Subcutaneous abdominal adipose tissue (tissue), 5 donors: ENCODE measurements around the gene CAPZA2.

ENCODE experiments used
- H3K27ac ChIP-seq: one replicate; pipeline ENCODE4 v1.7.0; 2013; ENCODE audit warnings: low read depth, mild to moderate bottlenecking, inconsistent platforms, low read length, moderate library complexity
- H3K27me3 ChIP-seq, 5 donors: one replicate each; pipeline ENCODE4 v1.7.0; 2013; ENCODE audit warnings: low read length in 5 of 5, inconsistent platforms in 1 of 5; ENCODE audit not compliant: control insufficient read depth in 5 of 5, insufficient read depth in 4 of 5
- H3K36me3 ChIP-seq, 5 donors: one replicate each; pipeline ENCODE4 v1.7.0; 2013; ENCODE audit warnings: low read length in 5 of 5; ENCODE audit not compliant: control insufficient read depth in 5 of 5, insufficient read depth in 5 of 5
- H3K4me1 ChIP-seq, 5 donors: one replicate each; pipeline ENCODE4 v1.7.0; 2013; ENCODE audit warnings: low read length in 5 of 5, mild to moderate bottlenecking in 3 of 5, moderate library complexity in 1 of 5; ENCODE audit not compliant: control insufficient read depth in 5 of 5, insufficient read depth in 5 of 5
- H3K4me3 ChIP-seq, 5 donors: one replicate each; pipeline ENCODE4 v1.7.0; 2013; ENCODE audit warnings: low read length in 5 of 5, low read depth in 1 of 5
- H3K9ac ChIP-seq, 5 donors: one replicate each; pipeline ENCODE4 v1.7.0; 2013; ENCODE audit warnings: low read length in 5 of 5, mild to moderate bottlenecking in 4 of 5, moderate library complexity in 3 of 5
- H3K9me3 ChIP-seq, 5 donors: one replicate each; pipeline ENCODE4 v1.7.0; 2013; ENCODE audit warnings: low read length in 5 of 5; ENCODE audit not compliant: control insufficient read depth in 5 of 5
- donor health status: healthy.
- donor health status: healthy.
- donor health status: healthy.
- donor health status: healthy.
- donor health status: healthy.

CAPZA2 gene

DNA sequence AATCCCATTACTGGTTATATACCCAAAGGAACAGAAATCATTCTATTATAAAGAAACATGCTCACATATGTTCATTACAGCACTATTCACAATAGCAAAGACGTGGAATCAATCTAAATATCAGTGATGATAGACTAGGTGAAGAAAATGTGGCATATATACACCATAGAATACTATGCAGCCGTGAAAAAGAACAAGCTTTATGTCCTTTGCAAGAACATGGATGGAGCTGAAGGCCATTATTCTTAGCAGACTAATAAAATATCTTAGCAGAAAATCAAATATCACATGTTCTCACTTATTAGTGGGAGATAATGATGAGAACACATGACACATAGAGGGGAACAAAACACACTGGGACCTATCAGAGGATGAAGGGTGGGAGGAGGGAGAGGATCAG, 38.8 kb downstream of the CAPZA2 start:
- Histone ChIP-seq H3K36me3 (peaks cover 9 to 35% (median 13%) of the 10 kb centered on the region in 5 donors), H3K9me3 (no peaks in the 10 kb centered on the region), H3K27me3 (no peaks in the 10 kb centered on the region), H3K4me1 (no peaks in the 10 kb centered on the region), H3K27ac (no peak overlapping the region), H3K9ac (no peak overlapping the region), H3K4me3 (no peak overlapping the region)

DNA sequence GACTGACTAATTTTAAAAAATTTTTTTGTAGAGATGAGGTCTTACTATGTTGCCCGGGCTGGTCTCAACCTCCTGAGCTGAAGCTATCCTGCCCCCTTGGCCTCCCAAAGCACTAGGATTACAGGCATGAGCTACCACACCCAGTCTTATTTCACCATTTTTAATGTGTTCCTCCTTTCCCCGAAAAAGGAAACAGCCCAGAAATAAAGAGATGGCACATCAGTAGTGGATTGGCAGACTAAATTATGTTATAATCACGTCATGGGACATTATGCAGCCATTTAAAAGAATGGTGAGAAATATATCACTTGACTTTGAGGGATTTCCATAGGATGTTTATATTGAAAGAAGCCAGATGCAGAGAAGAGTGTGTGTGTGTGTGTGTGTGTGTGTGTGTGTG, 40.5 kb downstream of the CAPZA2 start:
- Histone ChIP-seq H3K27me3 (no peaks in the 10 kb centered on the region), H3K27ac (no peak overlapping the region), H3K4me3 (no peak overlapping the region), H3K9me3 (no peaks in the 10 kb centered on the region), H3K36me3 (peaks cover 20 to 48% (median 25%) of the 10 kb centered on the region in 5 donors), H3K4me1 (no peaks in the 10 kb centered on the region), H3K9ac (no peak overlapping the region)

GRCh38 chr7:116906391-116906790, 44.0 kb downstream of the CAPZA2 start:
- H3K27me3 ChIP-seq: no peaks in the 10 kb centered on the region
- no peak overlapping the region for H3K9ac ChIP-seq
- no peaks in the 10 kb centered on the region for H3K4me1 ChIP-seq
- no peaks in the 10 kb centered on the region for H3K9me3 ChIP-seq
- no peak overlapping the region for H3K4me3 ChIP-seq
- no peak overlapping the region for H3K27ac ChIP-seq
- H3K36me3 ChIP-seq: peaks cover 29 to 56% (median 34%) of the 10 kb centered on the region in 5 donors

DNA sequence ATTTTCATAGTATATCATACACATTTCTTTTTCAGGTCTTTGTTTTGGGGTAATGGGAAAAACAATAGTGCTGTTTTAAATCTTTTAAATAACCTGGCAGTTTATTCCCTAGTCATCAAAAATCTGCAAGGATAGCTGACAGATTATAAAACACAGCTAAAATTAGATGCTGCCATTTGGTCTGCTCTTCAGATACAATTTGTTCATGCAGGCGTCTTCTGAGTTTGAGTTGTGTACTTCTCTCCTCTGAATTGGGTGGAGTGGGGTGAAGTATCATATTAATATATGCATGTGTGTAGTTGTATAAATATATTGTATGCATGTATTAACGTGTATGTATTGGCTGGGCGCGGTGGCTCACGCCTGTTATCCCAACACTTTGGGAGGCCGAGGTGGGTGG, 48.0 kb downstream of the CAPZA2 start:
- Histone ChIP-seq H3K27me3 (no peaks in the 10 kb centered on the region), H3K9me3 (peaks cover 0 to 4% (median 0%) of the 10 kb centered on the region in 5 donors), H3K4me3 (no peak overlapping the region), H3K9ac (no peak overlapping the region), H3K4me1 (no peaks in the 10 kb centered on the region), H3K27ac (no peak overlapping the region), H3K36me3 (peaks cover 47 to 71% (median 49%) of the 10 kb centered on the region in 5 donors)

GRCh38 chr7:116911801-116912200, 49.4 kb downstream of the CAPZA2 start:
- Histone ChIP-seq H3K4me3 (no peak overlapping the region), H3K36me3 (peaks cover 38 to 73% (median 54%) of the 10 kb centered on the region in 5 donors), H3K27ac (no peak overlapping the region), H3K27me3 (no peaks in the 10 kb centered on the region), H3K9me3 (peaks cover 0 to 4% (median 0%) of the 10 kb centered on the region in 5 donors), H3K9ac (no peak overlapping the region), H3K4me1 (no peaks in the 10 kb centered on the region)

- Histone ChIP-seq H3K27ac (no peak overlapping the region), H3K9ac (no peak overlapping the region), H3K4me1 (no peaks in the 10 kb centered on the region), H3K4me3 (no peak overlapping the region), H3K9me3 (peaks cover 0 to 4% (median 0%) of the 10 kb centered on the region in 5 donors), H3K36me3 (peaks cover 38 to 71% (median 53%) of the 10 kb centered on the region in 5 donors), H3K27me3 (no peaks in the 10 kb centered on the region)
These were observed 50.0 kb downstream of the CAPZA2 start for GRCh38 chr7:116912269-116912909.

DNA sequence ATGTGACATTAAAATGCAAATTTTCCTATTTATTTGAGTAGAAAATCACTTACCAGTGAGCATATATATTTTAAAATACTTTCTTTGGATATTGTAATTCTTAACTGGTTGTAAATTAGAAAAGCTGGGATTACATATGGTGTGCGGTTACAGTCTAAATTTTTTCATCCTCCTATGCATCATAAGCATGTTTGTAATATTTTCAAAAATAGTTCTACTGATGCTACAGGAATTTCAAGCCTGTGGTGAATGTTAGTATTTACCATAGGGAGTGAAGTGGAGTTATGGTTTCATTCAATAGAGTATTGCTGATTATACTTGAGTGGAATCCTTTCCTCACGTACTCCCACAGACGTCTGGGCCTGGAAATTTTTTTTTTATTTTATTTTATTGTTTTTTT, 56.3 kb downstream of the CAPZA2 start:
- Histone ChIP-seq H3K4me1 (no peaks in the 10 kb centered on the region), H3K27me3 (no peaks in the 10 kb centered on the region), H3K36me3 (peaks cover 11 to 42% (median 29%) of the 10 kb centered on the region in 5 donors), H3K4me3 (no peak overlapping the region), H3K9ac (no peak overlapping the region), H3K27ac (no peak overlapping the region), H3K9me3 (no peaks in the 10 kb centered on the region)

DNA sequence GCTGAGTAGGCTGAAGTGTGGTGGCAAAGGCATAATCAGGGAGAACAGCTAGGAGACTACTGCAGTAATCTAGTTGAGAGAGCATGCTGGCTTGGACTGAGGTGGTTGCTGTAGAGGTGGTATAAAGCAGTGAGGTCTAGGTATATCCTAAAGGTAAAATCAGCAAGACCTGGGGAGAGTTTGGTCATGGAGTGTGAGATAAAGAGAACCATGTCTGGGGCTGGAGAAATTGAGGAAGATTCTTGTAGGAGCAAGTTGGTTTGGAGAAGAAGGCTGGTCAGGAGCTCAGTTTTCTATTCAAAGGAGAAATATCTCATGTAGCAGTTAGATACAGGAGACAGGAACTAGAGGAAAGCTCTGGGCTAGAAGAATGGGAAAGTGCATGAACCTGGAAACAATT, 58.0 kb downstream of the CAPZA2 start:
- Histone ChIP-seq H3K27me3 (no peaks in the 10 kb centered on the region), H3K4me3 (no peak overlapping the region), H3K9me3 (no peaks in the 10 kb centered on the region), H3K4me1 (no peaks in the 10 kb centered on the region), H3K9ac (no peak overlapping the region), H3K27ac (no peak overlapping the region), H3K36me3 (peaks cover 11 to 29% (median 18%) of the 10 kb centered on the region in 5 donors)

DNA sequence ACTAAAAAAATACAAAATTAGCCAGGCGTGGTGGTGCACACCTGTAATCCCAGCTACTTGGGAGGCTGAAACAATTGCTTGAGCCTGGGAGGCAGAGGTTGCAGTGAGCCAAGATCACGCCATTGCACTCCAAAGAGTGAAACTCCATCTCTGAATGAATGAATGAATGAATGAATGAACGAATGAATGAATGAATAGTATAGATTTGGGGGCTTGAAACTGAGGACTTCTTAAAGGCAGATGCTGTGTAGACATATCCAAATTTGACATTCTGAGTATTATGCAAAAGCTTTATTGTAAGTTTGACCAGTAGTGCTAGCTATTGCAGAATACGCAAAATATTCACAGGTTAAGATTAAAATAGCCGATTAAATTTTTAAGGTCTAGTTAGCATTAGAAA, 60.2 kb downstream of the CAPZA2 start:
- H3K27ac ChIP-seq: no peak overlapping the region
- H3K27me3 ChIP-seq: no peaks in the 10 kb centered on the region
- H3K36me3 ChIP-seq: peaks cover 7 to 12% (median 7%) of the 10 kb centered on the region in 5 donors
- no peaks in the 10 kb centered on the region for H3K4me1 ChIP-seq
- no peak overlapping the region for H3K4me3 ChIP-seq
- H3K9ac ChIP-seq: no peak overlapping the region
- H3K9me3 ChIP-seq: no peaks in the 10 kb centered on the region

GRCh38 chr7:116924741-116925140, 62.4 kb downstream of the CAPZA2 start:
- Histone ChIP-seq H3K4me3 (no peak overlapping the region), H3K4me1 (no peaks in the 10 kb centered on the region), H3K36me3 (no peaks in the 10 kb centered on the region), H3K27ac (no peak overlapping the region), H3K27me3 (peaks cover 0 to 5% (median 0%) of the 10 kb centered on the region in 5 donors), H3K9ac (no peak overlapping the region), H3K9me3 (no peaks in the 10 kb centered on the region)
